ENCODE data around the gene PAOX.

GRCh38 chr10:133388236-133388972, 9.3 kb downstream of the PAOX start:
- TF ChIP-seq CTCF (IDR thresholded peaks at IDR 0.05) (no peak), EZH2 (IDR thresholded peaks at IDR 0.05; ENCODE audit: borderline replicate concordance, insufficient read depth, low read depth, low read length, poor library complexity, severe bottlenecking) (no peak)
